Right hindlimb (tissue), 1 donor: ENCODE data around the gene MTG1.
"Not testable (repeated sequence)": the region's sequence is repeated elsewhere in the genome, so short reads cannot be mapped to it uniquely, and the experiment has no call there.

Experiments used
- DNase-seq: peaks from one replicate; pipeline ENCODE4 v3.0.0-alpha.2; 2018

Gene MTG1

DNA sequence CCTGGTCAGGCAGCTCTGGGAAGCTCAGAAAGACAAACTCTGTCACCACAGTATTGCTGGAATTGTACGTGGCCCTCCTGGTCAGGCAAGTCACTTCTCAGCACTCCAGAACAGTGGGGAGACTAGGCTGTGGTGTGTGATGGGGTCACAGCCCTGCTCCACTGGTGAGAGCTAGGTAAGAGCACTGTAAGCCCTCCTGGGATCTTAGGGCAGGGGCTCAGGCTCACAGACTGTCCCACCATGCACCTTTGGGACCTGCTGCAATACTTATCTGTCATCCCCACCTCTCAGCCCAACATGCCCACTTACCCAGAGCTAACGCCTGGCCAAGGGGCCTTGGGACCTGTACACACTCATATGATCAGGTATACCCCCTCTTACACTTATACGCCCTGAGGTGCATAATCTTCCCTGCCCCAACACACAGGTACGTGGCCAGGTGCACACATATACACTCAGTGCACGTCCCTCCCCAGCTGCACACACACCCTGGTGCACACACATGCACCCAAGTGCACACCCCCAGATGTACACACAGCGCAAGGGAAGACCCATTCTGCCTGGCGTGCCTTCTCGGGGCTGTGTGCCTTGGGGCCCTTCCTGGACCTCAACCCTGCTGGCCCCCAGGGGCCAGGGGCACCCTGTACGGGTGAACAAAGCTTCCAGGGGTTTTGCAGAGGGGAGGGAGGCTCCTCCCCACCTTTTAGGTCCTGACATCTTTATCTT lies 38.1 kb downstream of the MTG1 start:
- DNase-seq, result not testable (repeated sequence)

DNA sequence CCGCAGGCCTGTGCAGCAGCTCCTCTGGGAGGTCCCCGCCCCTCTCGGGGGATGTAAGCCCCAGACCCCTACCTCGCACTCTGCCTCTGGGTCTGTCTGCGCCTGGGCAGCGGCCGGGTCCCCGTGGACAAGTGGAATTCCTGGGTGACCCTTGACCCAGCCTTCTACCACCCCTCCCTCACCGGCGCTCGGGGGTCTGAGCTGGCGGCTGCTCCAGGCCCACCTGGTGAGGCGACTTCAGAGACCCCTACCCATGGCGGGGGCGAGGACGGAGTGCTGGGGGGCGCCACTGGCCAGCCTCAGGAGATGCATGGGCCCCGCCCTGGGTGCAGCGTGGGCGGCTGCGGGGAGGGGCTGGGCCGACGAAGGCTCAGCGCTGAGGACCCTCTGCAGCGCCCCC lies 38.8 kb downstream of the MTG1 start:
- DNase-seq, result not testable (repeated sequence)

DNA sequence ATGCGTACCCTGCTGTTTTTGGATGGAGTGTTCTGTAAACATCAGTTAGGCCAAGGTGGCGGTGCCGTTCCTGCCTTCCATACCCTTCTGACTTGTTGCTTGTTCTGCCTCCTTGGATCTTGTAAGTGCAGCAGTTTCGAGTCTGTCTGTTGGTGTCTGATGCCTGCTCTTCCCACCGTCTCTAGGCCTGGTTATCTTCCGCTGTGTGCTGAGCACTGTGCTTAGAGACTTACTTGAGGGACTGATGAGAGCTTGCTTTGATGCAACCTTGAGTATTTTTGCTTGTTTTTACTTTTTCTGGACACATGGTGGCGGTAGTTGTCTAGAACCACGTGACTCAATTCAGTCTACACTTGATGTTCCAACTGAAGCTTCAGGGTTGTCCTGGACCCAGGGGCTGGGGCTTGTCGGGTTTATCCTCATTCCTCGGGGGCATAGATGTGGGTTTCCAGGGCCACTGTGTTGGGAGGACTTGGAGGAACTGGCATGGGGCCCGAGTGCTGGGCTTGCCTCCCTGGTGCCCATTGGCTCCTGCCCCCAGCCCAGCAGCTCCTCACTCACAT lies 44.8 kb downstream of the MTG1 start:
- peak; percentile 10 for DNase-seq

DNA sequence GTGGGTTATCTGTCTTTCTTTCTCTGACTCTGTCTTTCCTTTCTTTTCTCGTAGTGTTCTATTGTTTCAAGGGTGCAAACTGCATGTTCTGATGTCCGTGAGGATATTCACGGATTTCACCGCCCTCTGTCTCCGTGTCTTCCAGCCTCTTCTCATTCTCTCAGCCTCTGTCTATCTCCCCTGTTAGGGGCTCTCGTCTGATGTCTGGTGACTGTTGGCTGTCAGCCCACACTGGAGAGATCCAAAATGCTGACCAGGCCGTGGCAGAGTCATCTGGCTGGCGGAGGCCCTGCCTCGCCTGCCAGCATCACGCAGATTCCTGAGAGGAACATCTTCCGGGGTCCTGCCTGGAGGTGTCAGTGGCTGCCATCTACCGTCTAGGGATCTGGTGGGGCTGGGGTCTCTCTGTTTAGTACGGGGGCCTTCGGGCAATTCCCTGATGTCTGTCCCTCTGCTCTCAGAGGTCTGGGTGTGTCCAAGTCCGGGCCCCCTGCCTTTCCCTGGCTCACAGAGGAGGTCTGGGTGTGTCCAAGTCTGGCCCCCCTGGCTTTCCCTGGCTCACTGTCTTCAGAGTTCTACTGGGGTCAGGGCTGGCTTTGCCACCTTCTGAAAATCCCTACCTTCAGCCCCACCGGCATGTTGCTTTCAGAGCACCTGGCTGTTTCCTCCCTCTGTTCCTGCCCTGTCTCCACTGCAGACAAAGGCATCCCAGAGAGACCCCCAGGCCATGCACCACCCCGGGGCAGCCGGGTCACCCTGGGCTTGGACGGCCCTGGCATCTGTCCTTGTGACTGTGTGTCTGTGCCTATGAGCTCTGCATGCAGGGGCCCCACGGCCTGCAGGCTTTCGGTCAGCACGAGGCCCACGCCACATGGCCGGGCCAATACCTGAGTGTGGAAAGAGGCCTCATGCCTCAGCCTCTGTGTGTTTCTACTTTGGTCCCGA lies 45.8 kb downstream of the MTG1 start:
- peak; percentile 12 for DNase-seq

DNA sequence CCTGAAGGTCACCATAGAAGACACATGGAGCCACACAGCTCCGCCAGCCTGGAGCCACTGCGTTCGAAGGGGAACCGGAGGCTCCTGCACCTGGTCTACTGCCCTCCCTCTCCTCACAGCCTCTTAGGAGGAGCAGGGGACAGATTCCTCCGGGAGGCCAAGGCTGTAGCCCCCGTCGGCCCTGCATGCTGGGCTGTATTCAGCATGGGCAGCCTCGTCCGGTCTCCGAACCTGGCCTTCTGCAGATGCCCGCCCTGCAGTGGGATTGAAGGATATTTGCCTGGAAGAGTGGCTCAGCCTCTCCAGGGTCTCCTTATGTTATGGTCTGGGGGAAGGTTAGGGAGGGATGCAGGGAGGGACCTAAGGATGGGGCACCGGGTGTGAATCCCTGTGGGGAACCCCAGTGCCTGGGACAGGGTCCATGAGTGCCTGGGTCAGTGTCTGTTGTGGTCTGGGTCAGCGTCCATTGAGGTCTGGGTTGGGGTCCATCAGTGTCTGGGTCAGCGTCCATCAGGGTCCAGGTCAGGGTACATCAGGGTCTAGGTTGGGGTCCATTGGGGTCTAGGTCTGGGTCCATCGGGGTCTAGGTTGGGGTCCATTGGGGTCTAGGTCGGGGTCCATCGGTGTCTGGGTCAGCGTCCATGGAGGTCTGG lies 46.8 kb downstream of the MTG1 start:
- no peak for DNase-seq

DNA sequence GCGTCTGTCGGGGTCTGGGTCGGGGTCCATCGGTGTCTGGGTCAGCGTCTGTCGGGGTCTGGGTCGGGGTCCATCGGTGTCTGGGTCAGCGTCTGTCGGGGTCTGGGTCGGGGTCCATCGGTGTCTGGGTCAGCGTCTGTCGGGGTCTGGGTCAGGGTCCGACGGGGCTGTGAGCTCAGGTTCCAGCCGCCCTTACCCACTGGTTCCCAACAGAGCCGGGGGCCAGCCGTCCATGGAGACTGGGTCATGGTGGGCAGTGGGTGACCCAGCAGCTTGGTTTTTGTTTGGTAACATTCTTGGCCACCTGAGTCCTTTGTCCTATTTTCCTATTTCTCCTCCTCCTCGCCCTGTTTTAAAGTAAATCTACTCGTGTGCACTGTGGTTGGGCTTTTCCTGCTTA lies 47.4 kb downstream of the MTG1 start:
- DNase-seq, result not testable (repeated sequence)

DNA sequence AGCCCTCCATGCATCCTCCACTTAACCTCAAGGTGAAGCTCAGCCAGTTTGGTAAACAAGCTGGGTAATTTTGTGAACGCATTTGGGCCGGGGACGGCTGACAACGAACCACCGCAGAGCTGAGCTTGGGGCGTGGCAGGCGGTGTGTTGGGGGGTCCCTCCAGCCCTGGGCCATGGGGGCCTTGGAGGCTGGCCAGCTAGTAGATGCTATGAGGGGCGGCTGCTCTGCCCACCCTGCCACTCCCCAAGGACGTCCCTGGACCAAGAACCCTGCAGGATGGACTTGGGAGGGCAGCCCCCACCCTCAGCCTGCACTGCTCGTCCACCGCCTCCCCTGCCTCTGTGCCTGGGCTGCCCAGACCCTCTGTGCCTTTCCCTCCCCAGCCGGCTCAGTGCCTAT lies 47.8 kb downstream of the MTG1 start:
- peak; percentile 12 for DNase-seq

DNA sequence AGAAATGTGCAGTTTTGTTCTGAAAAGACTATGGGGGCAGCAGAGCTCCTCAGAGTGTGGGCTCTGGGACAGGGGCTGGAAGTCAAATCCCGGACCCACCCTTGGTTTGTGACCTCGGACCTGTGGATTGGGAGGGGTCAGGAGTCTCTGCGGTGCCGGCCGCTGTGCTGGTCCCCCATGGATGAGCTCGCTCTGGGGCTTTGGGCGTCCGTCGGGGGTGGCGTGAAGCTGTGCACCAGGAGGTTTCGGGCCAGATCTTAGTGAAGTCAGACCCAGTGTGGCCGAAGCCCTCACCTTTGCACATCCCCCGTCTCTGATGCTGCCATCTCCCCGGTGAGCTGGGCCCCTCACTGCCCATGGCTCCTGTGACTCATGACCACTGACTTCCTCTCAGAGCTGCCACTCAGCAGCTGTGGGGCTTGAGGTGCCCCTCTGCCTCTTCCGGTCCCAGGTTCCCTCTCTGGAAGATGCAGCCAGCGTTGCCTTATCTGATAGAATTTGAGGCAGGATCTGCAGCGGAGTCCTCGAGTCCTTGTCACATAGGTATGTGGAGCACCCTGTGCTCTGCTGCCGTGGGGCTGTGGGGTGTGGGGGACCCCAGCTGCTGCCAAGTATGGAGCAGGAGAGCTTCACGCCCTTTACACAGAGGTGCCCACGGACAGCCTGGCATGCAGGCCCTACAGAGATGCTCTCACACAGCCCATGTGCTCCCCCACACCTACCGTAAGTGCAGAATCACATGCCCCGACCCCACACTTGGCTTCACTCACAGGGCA lies 48.4 kb downstream of the MTG1 start:
- peak; percentile 7 for DNase-seq

DNA sequence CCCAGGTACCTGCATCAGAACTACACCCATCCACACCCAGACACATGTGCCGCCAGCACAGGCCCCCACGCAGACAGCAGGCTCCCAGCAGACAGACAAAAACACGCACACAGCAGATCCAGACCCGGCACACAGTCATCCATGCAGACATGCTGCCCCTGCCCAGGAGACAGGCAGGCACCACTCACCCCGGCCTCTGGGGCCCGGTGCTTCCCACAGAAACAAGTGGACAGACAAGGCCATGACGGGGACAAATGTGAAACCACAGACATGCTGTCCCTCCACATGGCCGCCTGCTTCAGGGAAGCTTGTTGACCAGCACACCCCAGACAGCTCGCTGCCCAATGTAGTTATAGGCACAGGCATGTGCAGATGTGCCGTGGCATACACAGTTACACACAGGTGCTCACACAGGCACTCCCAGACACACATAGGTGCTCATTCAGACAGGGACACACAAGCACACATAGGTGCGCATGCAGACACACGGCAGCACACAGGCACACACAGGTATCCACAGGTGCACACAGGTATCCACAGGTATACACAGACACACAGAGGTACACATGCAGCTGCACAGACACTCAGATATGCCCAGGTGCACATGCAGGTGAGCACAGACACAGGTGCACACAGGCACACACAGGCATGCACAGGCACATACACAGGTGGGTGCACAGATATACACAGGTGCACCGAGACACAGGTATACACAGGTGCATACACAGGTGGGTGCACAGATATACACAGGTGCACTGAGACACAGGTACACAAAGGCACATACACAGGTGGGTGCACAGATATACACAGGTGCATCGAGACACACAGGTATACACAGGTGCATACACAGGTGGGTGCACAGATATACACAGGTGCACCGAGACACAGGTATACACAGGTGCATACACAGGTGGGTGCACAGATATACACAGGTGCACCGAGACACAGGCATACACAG lies 49.3 kb downstream of the MTG1 start:
- peak; percentile 6 for DNase-seq

DNA sequence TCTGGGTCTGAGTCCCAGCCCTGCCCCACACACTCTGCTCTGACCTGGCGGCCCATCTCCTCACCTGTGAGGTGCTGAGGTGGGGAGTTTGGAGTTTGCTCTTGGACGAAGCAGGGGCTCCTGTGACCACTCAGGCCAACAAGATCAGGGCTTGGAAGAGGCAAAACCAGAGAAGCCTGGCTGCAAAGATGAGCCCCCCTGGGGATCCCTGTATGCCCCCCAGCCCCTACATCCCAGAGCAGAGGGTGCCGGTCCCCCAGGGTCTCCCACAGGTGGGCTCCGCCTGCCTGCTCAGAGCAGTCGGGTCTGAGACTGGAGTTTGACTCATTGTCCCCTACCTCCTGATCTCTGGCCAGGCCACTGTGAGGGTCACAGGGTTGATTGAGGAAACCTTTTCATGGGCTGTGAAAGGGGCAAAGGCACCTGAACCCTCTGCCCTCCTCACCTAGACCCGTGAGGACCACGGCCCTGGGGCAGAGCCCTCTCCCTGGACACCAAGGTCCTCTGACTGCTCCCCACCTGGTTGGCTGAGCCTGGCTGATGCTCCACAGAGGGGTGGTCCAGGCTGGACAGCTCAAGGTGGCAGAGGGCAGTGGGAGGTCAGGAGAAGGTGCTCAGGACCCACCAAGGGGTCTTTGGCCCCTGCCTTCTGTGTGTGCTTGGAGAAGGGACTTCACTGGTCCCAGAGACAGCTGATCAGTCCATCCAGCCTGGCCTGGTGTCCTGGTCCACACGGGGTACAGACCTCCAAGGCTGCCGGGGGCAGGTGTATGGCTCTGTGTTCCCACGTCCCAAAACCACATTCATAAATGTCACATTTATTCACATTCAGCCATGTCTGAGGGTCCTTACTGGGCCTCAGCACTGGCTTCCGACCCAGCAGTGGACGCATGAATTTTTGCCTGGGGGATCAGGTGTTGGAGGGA lies 50.6 kb downstream of the MTG1 start:
- DNase-seq, result peak; percentile 8

DNA sequence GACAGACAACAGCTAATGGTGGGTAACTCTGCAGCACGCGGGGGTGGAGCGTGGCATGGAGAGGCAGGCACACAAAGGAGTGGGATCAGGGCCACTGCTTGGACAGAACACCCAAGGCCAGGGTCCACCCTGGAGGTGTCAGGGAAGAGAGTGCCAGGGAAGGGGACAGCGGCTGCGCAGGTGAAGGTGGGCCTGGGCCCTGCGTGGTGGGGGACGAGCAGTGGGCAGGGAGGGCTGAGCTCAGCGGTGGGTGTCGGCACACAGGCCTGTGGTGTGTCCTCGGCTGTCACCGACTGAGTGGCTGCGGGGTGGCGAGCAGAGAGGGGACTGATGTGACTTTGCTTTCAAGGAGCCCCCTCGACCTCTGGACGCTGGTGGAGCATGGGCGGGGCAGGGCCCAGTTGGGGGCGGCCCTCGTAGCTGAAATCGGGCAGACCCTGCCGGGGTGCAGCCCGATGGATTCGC lies 51.3 kb downstream of the MTG1 start:
- DNase-seq, result peak; percentile 4

DNA sequence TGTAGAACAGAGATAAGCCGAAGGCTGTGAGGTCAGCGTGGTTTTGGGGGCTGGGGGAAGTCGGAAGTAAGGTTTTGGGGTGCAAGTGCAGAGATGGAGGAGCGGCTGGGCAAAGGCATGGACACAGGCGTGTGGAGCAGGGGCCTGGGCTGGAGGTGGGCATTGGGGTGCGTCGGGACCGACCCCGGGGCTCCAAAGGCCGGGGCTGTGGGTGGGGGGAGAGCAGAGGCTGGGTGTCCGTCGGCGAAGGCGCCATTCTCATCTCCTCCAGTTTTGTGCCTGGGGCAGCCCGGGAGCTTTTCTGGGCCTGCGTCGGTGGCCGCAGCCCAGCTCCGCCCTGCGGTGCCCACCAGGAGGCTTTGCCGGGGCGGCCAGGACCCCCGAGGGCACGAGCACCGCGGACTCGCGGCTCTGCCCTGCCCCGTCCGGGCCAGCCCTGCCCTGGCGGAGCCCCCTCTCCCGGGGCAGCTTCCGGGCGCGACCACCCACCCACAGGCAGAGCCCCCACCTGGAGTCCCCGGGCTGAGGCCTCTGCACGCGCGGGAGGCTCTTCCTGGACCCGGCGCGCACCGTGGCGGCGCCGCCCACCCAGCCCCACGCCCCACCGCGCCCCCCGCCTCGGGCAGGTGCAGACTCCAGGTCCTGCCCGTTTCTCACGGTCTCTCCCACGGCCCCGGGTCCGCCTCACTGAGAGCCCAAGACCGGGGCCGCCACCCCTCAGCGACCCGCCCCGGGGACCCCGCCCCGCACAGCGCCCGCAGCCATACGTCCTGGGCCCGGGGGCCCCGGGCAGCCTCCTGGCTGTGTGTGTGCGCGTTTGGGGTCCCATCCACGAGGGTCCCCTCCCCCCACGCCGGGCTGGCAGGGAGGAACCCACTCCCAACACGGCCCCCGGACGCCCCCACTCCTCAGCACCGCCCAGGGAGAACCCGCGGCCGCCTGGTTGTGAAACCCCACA lies 52.1 kb downstream of the MTG1 start:
- DNase-seq, result peak; percentile 6

DNA sequence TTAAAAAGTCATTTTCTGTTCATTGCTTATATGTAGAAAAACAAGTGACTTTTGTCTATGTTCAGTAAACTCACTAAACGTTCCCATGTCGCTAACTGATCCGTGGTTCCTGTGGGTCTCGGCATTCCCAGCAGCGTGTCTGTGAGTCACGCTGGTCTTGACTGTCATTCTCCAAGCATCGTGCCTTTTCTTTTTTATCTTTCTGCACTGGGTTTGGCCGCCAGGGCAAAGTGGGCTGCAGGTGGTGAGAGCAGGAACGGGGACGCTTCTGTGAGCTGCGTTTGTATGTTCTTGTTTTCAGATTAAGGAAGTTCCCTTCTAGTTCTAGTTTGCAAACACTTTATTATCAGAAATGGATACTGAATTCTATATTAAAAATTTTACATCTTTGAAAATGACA lies 53.0 kb downstream of the MTG1 start:
- DNase-seq, result peak; percentile 7

DNA sequence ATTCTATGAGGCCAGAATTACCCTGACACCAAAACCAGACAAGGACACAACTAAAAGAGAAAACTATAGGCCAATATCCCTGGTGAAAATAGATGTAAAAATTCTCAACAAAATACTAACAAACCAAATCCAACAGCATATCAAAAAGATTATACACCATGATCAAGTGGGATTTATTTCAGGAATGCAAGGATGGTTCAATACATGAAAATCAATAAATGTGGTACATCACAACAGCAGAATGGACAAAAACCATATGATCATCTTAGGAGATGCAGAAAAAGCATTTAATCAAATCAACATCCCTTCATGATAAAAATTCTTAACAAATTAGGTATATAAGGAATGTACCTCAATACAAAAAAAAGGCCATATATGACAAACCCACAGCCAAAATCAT lies 54.2 kb downstream of the MTG1 start:
- DNase-seq, result no peak

DNA sequence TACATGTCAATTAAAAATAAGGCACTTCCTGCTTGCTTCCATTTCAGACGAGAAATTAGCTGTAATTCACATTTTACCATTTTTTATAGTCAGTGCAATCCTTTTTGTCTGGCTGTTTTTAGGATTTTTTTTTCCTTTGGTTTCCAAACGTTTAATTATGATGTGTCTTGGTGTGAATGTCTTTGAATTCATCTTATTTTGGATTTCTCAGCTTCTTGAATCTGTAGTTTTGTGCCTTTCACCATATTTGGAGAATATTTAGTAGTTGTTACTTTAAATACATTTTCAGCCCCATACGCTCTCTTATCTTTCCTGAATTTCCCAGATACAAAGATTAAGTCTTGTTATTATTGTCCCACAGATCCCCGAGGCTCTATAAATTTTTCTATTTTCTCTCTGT lies 57.4 kb downstream of the MTG1 start:
- DNase-seq, result no peak

DNA sequence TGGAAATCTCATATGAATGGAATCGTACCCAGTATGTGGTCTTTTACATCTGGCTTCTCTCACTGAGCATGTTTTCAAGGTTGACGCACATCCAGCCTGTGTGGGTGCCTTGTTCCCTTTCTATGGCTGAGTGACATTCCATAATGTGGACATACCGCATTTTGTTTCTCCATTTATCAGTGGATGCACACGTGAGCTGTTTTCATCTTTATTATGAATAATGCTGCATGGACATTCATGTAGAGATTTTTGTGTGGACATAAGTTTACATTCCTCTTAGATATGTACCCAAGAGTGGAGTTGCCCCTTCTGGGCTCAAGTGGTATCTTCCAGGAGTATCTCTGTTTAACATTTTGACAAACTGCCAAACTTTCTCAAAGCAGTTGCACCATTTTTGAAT lies 58.5 kb downstream of the MTG1 start:
- DNase-seq, result no peak

DNA sequence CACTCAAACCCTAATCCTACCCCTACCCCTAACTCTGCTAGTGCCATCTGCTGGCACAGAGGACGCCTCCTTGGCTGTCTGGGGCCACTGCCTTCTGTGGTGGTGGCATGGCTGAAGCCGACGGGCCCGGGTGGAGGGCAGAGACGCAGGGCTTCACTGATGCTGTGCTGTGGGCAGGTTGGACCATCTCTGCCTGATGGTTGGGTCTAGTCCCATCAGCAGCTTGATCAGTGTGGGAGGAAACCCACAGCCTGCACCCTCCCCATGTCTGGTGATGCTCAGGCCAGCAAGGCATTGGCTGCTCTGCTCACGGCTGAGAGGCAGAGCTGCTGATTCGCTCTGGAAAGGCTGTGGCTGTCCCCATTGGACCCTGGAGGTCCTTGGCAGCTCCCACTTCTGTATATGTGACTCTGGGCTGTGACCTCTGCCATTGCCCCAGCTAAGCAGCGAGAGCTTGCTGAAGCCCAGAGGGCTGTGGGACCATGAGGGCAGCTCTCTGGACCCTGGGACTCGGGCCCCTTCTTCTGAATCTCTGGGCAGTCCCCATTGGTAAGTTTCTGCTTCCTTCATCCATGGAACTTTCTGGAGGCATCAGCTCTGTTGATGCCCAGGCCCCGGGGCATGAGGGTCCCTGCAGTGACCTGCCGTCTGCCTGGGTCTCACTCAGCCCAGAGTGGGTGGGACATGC lies 59.7 kb downstream of the MTG1 start, which contains the start of gene SCART1:
SCART1 (plus strand) TSS at position 430 of the 688 bp plus-strand sequence; CDS start at position 483, 53 bp downstream.
- peak; percentile 13 for DNase-seq
